HFFc6 (cell line): Measurements from ENCODE around the gene GNL3. TPM values are rescaled to one million over a fixed set of nuclear protein-coding genes. Genes with fewer than 3 reads are reported as not detected.

ENCODE experiments used
- DNase-seq: peaks from one replicate; pipeline ENCODE4 v3.0.0-alpha.2; 2018
- H3K27ac Mint-ChIP-seq: 2 replicates; pipeline ENCODE4 v1.8.0; 2020; ENCODE audit warnings: mild to moderate bottlenecking, mixed read lengths
- H3K27me3 Mint-ChIP-seq: 2 replicates; pipeline ENCODE4 v1.8.0; 2021; ENCODE audit warnings: mild to moderate bottlenecking, moderate library complexity, mixed read lengths; ENCODE audit not compliant: insufficient read depth
- H3K36me3 Mint-ChIP-seq: 2 replicates; pipeline ENCODE4 v1.8.0; 2021; ENCODE audit warnings: low read depth, mixed read lengths
- H3K4me1 Mint-ChIP-seq: 2 replicates; pipeline ENCODE4 v1.8.0; 2020; ENCODE audit warnings: low read depth, mixed read lengths
- H3K4me3 Mint-ChIP-seq: 2 replicates; pipeline ENCODE4 v1.8.0; 2020; ENCODE audit warnings: mild to moderate bottlenecking, moderate library complexity, mixed read lengths
- H3K9me3 Mint-ChIP-seq: 2 replicates; pipeline ENCODE4 v1.8.0; 2020; ENCODE audit warnings: mild to moderate bottlenecking, mixed read lengths
- total RNA-seq, 6 experiments: library from RNA; stranded (reverse); fragmentation: NEBNext Ultra II Directional; extraction: Animal tissue kit (Norgen Biotek cat#: 25700); gene quantifications; 2 replicates in 1 of 6; 3 replicates in 5 of 6; pipeline ENCODE4 v1.2.3, GENCODE V29; 2021
- TF ChIP-seq, protein P1 (sequence below): fragments of 200-600 bp; sonication (generic); IDR thresholded peaks from 2 replicates; pipeline ENCODE4 v1.5.0; 2021; ENCODE audit warnings: antibody characterized with exemption, mild to moderate bottlenecking

GNL3 gene
- total RNA-seq, 6 experiments from 2014 or later: 77.1 to 87.9 (median 80.9) TPM

DNA sequence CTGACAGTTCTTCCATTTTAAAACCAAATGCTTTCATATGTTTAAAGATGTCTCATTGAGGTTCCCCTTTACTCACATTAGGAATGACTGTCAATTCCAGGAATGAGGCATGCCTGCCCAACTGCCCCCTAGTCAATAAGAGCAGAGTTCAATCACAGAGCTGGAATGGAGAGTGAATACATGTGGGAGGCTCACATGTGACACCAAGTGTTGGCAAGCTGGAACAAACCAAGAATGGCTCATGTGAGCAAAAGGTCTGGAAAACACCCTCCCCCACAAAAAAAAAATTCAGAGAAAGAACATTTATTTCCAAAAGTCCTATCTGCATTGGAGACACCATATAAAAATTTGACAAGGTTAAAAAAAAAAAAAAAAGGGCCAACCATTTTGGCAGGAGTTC lies 3.8 kb upstream of the GNL3 start:
- peak; percentile 59 for DNase-seq
- peaks cover 57% of the 10 kb centered on the region for H3K4me1 Mint-ChIP-seq
- TF ChIP-seq, protein P1, sequence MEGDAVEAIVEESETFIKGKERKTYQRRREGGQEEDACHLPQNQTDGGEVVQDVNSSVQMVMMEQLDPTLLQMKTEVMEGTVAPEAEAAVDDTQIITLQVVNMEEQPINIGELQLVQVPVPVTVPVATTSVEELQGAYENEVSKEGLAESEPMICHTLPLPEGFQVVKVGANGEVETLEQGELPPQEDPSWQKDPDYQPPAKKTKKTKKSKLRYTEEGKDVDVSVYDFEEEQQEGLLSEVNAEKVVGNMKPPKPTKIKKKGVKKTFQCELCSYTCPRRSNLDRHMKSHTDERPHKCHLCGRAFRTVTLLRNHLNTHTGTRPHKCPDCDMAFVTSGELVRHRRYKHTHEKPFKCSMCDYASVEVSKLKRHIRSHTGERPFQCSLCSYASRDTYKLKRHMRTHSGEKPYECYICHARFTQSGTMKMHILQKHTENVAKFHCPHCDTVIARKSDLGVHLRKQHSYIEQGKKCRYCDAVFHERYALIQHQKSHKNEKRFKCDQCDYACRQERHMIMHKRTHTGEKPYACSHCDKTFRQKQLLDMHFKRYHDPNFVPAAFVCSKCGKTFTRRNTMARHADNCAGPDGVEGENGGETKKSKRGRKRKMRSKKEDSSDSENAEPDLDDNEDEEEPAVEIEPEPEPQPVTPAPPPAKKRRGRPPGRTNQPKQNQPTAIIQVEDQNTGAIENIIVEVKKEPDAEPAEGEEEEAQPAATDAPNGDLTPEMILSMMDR: peak; percentile 54
- H3K27me3 Mint-ChIP-seq: peaks cover 3% of the 10 kb centered on the region; the same call in 1 of the 2 replicates
- peaks cover 43% of the 10 kb centered on the region for H3K36me3 Mint-ChIP-seq
- H3K27ac Mint-ChIP-seq: peak overlapping the region; percentile 67
- H3K4me3 Mint-ChIP-seq: 0 out of 2 replicates have a peak overlapping the region, but pooled peaks have one; percentile 4
- no peaks in the 10 kb centered on the region; the same call in 1 of the 2 replicates for H3K9me3 Mint-ChIP-seq

DNA sequence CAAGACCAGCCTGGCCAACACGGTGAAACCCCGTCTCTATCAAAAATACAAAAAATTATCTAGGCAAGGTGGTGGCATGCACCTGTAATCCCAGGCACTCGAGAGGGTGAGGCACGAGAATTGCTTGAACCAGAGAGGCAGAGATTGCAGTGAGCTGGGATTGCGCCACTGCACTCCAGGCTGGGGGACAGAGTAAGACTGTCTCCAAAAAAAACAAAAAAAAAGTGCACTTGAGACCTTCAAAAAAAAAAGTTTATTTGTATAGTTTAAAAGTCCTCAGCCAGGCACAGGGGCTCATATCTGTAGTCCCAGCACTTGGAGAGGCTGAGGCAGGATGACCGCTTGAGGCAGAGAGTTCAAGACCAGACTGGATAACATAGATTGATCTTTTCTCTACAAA lies 2.2 kb upstream of the GNL3 start:
- no peaks in the 10 kb centered on the region; the same call in 1 of the 2 replicates for H3K9me3 Mint-ChIP-seq
- H3K4me3 Mint-ChIP-seq: peak overlapping the region; percentile 22; the same call in 1 of the 2 replicates
- peak overlapping the region; percentile 90; the same call in 1 of the 2 replicates for H3K27ac Mint-ChIP-seq
- H3K36me3 Mint-ChIP-seq: peaks cover 45% of the 10 kb centered on the region
- DNase-seq: no peak
- H3K4me1 Mint-ChIP-seq: peaks cover 73% of the 10 kb centered on the region
- TF ChIP-seq, protein P1: no peak
- peaks cover 3% of the 10 kb centered on the region; the same call in 1 of the 2 replicates for H3K27me3 Mint-ChIP-seq

DNA sequence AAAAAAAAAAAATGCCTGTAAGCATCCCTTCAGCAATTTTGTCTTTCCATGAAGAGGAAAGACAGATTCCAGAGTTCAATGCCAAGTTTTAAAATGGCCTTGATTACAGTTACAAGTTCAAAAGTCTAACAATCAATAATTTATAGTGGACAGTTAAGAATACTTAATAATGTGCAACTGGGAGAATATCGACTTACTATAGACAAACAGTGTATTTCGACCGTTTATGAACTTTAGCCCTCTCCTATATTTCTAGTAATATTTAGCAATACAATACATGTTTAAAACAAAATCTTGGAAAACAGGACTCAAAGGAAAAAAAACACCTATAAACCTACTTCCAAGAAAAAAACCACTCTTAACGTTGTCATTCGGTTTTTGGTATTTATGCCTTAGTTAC lies 1.6 kb upstream of the GNL3 start:
- H3K36me3 Mint-ChIP-seq: peaks cover 46% of the 10 kb centered on the region
- H3K27me3 Mint-ChIP-seq: peaks cover 3% of the 10 kb centered on the region; the same call in 1 of the 2 replicates

DNA sequence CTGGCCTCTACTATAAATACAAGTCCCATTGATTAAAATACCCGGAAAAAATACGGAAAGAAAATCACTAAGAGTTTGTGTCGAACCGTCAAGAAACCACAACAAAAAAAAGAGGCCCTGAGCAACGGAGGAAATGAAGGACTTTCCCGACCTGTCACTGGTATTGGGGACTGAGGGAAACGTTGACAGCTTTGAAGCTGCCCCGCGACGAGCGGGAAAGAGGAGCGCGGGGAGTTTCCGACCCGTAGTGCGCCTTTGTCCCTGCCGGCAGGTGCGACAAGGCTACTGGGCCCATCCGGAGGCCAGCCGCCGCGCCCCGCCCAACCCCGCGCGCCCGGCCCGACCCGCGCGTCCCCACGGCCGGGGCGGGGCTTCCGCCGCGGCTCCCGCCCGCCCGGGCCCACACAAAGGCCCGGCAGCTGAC lies 535 bp upstream of the GNL3 start:
- DNase-seq: peak; percentile 28
- Mint-ChIP-seq H3K36me3 (peaks cover 47% of the 10 kb centered on the region), H3K4me3 (peak overlapping the region; percentile 91), H3K27ac (peak overlapping the region; percentile 90), H3K27me3 (peaks cover 3% of the 10 kb centered on the region), H3K9me3 (no peaks in the 10 kb centered on the region; the same call in 1 of the 2 replicates), H3K4me1 (peaks cover 67% of the 10 kb centered on the region)
- TF ChIP-seq, protein P1: no peak

More for the DNA sequence above, 1.6 kb upstream of the GNL3 start:
- Mint-ChIP-seq H3K27ac (peak overlapping the region; percentile 90), H3K4me3 (peak overlapping the region; percentile 91), H3K9me3 (no peaks in the 10 kb centered on the region; the same call in 1 of the 2 replicates), H3K4me1 (peaks cover 73% of the 10 kb centered on the region)
- TF ChIP-seq, protein P1: no peak
- no peak for DNase-seq

- peaks cover 3% of the 10 kb centered on the region for H3K27me3 Mint-ChIP-seq
- no peak overlapping the region; the same call in 1 of the 2 replicates for H3K4me3 Mint-ChIP-seq
- peaks cover 62% of the 10 kb centered on the region for H3K36me3 Mint-ChIP-seq
- H3K4me1 Mint-ChIP-seq: peaks cover 63% of the 10 kb centered on the region
- peak overlapping the region; percentile 99 for H3K27ac Mint-ChIP-seq
- no peak for DNase-seq
- no peaks in the 10 kb centered on the region; the same call in 1 of the 2 replicates for H3K9me3 Mint-ChIP-seq
- TF ChIP-seq, protein P1: no peak
These were observed 2.4 kb downstream of the GNL3 start for GRCh38 chr3:52688266-52688665.
